ENCODE data around the gene ZNF354C.

DNA sequence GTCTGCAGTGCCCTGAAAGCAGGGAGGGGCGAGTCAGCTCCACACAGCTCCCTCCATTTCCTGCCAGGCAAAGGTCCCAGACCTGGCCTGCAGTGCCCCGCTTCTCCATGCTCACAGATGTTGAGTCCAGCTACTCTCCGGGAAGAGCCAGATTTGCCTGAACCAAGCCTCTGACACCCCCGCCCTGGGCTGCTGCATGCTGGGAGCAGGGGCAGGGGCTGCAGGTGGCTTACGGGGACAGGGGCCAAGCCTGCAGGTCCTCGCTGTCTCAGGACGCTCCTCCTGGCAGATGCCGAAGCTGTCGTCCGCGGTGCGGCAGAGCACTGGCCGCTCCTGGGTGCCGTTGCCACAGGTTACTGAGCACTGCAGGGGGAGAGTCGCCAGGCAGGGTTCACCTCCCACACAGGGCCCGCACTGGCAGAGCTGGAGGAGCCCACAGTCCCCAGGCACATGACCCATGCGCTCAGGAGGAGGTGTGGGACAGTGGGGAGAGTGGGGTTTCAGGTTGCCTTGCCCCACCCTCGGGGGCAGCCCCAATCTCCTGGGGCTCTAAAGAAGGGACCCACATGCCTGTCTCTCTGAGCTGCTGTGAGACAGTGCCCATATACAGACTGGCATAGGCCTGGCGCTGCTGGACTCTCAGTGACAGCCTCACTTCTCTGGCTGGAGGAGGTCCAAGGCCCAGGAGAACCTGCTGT, 62.4 kb downstream of the ZNF354C start:
- TF ChIP-seq, protein P1, sequence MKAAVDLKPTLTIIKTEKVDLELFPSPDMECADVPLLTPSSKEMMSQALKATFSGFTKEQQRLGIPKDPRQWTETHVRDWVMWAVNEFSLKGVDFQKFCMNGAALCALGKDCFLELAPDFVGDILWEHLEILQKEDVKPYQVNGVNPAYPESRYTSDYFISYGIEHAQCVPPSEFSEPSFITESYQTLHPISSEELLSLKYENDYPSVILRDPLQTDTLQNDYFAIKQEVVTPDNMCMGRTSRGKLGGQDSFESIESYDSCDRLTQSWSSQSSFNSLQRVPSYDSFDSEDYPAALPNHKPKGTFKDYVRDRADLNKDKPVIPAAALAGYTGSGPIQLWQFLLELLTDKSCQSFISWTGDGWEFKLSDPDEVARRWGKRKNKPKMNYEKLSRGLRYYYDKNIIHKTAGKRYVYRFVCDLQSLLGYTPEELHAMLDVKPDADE (conservative IDR thresholded peaks at IDR 0.05; ENCODE audit: control insufficient read depth, low read depth, low read length), result no peak
- TF ChIP-seq EZH2 (IDR thresholded peaks at IDR 0.05; ENCODE audit: borderline replicate concordance, low read depth, low read length) (no peak), CTCF (IDR thresholded peaks at IDR 0.05 in 2 of 3, conservative IDR thresholded peaks at IDR 0.05 in 1 of 3; ENCODE audit: insufficient read depth in 2 of 3, low read depth in 1 of 3, low read length in 3 of 3) (no peak)
